Activated gamma-delta T cell treated with anti-CD3 and anti-CD28 coated beads, Interleukin-2, amount 50 U/mL, for 16 hours (primary cell): ENCODE measurements around the gene LMO1.

Experiments
- DNase-seq: peaks from one replicate; pipeline ENCODE4 v3.0.0-alpha.2; 2020; ENCODE audit warnings: low read depth

LMO1 gene

GRCh38 chr11:8242499-8243280 is 21.0 kb downstream of the LMO1 start:
- DNase-seq = no peak

DNA sequence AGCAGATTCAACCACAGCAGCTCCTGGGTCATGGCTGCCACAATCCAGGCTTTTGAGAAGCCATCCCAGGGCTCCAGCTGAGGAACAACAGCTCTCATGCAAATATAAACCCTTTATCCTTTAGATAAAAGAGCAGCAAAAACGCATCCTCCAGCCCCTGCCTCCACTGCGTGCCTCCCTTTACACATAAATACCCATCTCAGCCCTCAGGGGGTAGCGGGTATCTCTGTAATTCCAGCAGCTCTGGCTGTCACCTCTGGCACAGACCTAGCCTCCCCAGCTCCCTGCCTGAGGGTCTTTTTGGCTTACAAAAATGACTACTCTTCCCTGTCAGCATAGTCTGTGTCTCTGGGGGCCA is 21.6 kb downstream of the LMO1 start:
- no peak for DNase-seq

DNA sequence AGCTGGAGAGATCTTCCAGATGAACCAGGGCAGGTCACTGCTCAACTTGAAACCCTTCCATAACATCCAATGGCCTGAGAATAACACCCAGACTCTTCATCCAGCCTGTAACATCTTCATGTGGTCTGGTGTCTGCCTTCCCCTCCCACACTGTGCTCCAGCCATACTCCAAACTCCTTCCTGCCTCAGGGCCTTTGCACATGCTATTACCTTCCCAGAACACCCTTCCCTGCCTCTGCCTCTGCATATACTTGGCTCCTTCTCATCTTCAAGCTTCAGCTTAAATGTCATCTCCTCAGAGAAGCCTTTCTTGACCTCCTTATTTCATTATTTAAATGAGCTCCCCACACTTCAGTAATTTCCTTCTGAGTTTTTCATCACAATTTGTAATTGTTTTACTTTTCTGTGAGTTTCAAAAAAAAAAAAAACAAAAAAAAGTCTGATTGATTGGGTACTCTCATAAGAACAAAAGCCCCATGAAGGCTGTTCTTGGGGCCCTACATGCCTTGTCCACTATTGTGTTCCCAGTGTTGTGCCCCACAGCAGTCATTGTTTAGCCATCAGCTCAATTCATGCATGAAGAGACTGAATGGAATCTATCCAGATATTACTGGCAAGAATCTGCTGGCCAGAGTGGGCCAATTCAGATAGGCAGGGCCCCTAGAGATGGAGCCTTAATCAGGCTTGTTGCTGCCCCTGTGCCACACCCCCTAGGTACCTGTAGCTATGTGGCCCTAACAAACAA is 22.1 kb downstream of the LMO1 start:
- DNase-seq = no peak

DNA sequence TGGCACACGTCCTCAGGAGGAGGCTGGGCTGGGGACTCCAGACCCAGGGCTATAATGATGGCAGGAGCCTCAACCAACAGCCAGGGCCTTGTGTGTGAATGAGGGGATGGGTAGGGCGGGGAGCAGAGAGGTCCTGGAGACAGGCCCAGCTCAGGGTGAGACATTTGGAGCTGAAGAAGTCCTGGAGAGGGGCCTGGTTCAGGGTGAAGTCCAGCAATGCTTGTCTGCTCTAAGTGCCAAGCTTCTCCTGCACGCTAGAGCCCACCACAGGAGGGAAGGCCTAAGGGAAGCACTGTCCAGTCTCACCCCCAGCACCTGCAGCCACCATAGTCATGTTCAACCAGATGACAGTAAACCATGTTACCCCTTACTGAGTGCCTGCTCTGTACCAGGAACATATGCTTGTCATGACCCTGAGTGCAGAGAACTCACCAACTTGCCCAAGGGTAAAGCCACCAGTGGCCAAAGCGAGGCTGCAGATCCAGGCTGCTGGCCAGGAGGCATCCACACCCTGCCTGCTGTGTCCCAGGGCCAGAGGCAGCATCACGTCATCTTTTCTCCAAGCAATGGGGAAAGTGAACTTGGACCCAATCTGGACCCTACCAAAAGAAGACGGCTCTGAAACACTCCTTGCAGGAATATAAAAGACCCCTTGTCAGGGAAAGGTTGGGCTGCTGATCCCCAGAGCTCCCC is 24.0 kb downstream of the LMO1 start:
- no peak for DNase-seq

- DNase-seq = no peak
These were observed 24.6 kb downstream of the LMO1 start for GRCh38 chr11:8239040-8239439.

- no peak for DNase-seq
These were observed 26.2 kb downstream of the LMO1 start for GRCh38 chr11:8237453-8237852.

DNA sequence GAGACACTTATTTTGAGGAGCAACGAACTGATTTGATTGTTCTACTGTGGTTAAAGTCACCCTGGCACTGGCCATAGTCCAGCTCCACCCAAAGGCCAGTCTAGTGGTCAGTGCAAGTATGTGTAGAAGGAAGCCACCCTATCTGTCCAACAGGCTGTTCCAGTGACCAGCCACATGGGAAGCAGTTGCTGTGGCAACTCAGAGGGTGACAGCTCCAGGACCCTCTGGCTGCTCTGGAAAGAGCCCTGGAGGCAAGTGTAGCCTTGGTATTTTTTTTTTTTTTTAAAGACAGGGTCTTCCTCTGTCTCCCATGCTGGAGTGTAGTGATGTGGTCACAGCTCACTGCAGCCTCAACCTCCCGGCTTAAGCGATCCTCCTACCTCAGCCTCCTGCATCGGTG is 27.8 kb downstream of the LMO1 start:
- no peak for DNase-seq

DNA sequence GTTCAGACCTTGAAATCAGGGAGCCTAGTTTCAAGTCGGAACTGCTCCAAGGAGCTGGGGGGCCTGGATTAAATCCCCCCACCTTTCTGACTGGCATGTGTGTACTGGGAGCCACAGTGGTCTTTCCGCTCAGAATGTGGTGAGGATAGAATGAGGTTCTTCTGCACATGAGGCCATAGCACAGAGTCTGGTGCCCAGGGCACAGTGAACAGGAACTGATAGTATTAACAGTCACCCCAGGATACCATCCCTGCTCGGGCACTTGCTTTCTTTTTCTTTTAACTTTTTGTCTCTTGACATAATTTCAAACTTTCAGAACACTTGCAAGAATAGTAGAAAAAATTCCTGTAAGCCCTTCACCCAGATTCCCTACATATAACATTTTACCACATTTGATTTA is 28.8 kb downstream of the LMO1 start:
- no peak for DNase-seq

DNA sequence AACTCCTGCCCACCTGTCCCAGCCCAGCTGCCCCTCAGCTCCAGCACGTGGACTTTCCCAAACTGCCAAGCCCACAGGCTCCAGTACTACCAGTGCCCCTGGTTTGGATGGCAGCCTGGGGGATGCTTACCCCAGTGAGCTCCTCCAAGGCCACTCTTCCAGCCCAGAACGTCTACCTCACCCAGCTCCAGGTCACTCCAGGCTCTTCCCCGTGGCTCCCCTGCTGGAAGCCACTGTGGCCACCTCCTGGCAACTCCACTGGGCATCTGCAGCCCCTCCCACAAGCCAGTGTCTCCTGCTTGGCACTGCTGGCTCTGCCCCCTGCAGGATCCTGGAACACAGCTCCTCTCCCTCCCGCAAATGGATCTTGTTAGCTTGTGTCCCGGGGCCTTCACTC is 29.3 kb downstream of the LMO1 start:
- DNase-seq = no peak

DNA sequence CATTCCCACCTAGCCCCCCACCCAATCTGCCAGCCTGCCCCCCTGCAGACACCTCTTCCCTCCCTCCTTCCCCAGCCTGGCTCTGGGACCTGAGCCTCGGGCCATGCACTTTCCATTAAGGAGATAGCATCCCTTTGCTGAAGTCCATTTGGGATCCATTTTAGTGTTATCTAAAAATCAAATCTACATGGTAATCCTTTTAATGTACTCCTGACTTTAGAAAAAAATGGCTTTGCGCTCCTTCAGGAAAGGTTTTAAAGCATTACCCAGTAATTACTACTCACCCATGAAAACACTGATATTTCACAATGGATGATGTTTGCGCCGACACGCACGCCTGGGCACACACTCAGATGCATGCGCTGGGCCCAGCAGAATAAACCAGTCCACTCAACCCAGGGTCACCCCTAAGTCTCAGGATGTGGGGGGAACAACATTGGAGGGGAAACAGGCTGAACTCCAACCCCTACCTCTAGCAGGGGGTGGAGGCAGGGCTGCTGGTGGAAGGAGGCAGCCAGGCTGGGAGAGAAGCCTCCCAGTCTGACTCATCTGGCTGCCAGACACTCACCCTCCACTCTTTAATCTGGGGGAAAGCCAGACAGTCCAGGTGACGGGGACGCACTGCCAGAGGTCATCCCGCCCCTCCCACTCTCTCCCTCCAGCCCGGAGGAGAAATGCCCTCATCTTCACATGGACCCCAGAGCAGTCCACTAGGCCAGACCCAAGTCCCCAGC is 29.8 kb downstream of the LMO1 start:
- no peak for DNase-seq

GRCh38 chr11:8232849-8233606 is 30.6 kb downstream of the LMO1 start:
- no peak for DNase-seq

- no peak for DNase-seq
These were observed 31.3 kb downstream of the LMO1 start for GRCh38 chr11:8232414-8232813.

GRCh38 chr11:8231979-8232378 is 31.7 kb downstream of the LMO1 start:
- no peak for DNase-seq

DNA sequence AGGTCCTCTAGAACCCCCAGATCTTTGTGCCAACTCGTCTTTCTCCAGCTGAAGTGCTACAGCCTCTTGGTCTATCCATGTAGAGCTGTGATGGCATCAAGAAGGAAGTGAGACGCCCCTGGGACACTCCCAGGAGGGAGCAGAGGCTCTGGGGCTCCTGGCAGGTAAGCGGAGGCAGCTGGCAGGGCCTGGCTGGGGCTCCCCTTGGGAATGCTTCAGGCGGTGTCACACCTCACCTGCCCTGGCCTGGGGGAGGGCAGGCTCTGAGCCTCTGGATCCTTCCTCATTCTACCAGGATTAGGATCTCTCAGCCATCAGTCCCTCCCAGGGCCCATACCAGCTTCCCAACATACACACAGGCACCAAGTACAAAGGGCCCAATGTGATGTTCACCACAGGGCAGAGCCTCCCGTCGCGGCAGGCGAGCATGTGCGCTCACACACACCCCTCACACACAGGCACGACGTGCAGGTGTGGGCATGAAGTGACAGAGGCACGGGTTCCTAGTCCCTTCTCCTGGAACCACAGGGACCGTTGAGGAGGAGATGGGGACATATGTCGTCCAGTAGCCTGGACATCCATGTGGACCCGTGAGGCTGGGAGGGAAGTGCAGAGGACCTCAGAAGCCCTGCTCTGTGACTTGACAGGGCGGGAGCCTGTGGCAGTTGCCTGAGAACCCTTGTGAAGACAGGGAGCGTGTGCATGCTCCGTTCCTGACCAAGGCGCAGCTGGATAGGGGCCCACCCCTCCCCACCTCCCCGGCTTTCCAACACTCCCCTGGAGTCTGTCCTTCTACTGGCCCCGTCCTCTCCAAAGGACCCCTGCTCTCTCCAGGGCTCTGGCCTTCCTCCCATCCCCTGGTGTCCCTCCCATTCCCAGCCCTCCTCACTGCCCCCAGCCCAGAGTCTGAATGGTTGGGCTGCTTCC is 32.5 kb downstream of the LMO1 start:
- no peak for DNase-seq

GRCh38 chr11:8230178-8230859 is 33.4 kb downstream of the LMO1 start:
- DNase-seq = no peak

GRCh38 chr11:8229299-8230177 is 34.1 kb downstream of the LMO1 start:
- no peak for DNase-seq

- DNase-seq = no peak
These were observed 35.4 kb downstream of the LMO1 start for GRCh38 chr11:8228231-8228630.

- no peak for DNase-seq
These were observed 36.2 kb downstream of the LMO1 start for GRCh38 chr11:8227156-8228152.
